Measurements from ENCODE around the gene GATAD1.

DNA sequence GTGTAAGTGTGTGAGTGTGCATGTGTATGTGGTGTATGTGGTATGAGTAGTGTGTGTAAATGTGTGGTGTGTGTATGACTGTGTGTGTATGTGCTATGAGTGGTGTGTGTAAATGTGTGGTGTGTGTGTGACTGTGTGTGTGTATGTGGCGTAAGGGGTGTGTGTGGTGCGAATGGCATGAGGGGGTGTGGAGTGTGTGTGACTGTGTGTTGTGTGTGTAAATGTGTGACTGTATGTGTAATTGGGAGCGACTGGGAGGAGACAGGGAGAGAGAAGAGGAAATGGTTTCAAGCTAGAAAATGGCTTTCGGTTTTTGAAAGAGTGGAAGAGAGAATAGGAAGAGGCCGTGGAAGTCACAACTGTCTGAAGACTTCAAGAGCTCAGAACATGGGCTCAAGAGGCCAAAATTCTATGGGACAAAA lies 23.6 kb upstream of the GATAD1 start:
- TF ChIP-seq EZH2 (IDR thresholded peaks at IDR 0.05) (no peak), POLR2AphosphoS5 (IDR thresholded peaks at IDR 0.05; ENCODE audit: borderline replicate concordance, low read depth, low read length) (no peak), FOXP2 (optimal IDR thresholded peaks at IDR 0.05; ENCODE audit: control extremely low read depth, extremely low read length, insufficient read depth) (no peak)

Measured in SK-N-MC (cell line).